ENCODE measurements around the gene CHRNA4.

GRCh38 chr20:63402860-63403220 lies 41.7 kb upstream of the CHRNA4 start:
- TF ChIP-seq HDGF (IDR thresholded peaks at IDR 0.05; ENCODE audit: borderline replicate concordance) (no peak), L3MBTL2 (conservative IDR thresholded peaks at IDR 0.05) (no peak), SP1 (IDR thresholded peaks at IDR 0.05) (no peak), ELF4 (IDR thresholded peaks at IDR 0.05) (no peak), FOXM1 (IDR thresholded peaks at IDR 0.05; ENCODE audit: borderline replicate concordance) (no peak), TARDBP (IDR thresholded peaks at IDR 0.05) (no peak), ZNF384 (IDR thresholded peaks at IDR 0.05) (no peak), SUZ12 (IDR thresholded peaks at IDR 0.05) (no peak), FOXA1 (IDR thresholded peaks at IDR 0.05) (no peak), ARNT (IDR thresholded peaks at IDR 0.05) (no peak)
